Smooth muscle cell (in vitro differentiated cells): ENCODE data around the gene NRG2. TPM values are rescaled to one million over a fixed set of nuclear protein-coding genes. Genes with fewer than 3 reads are reported as not detected.

Experiments used
- DNase-seq: peaks from one replicate; lab custom pipeline; 2025; ENCODE audit not compliant: unreplicated experiment; lab: John Stamatoyannopoulos, UW
- H2AFZ ChIP-seq: fragments of 200-600 bp; sonication (generic); 2 replicates; pipeline ENCODE4 v1.6.0; 2016; ENCODE audit warnings: antibody characterized with exemption, low read depth, mild to moderate bottlenecking
- H3F3A ChIP-seq: fragments of 200-600 bp; sonication (generic); 2 replicates; pipeline ENCODE4 v1.6.0; 2017; ENCODE audit warnings: antibody characterized with exemption, low read depth
- H3K27ac ChIP-seq: fragments of 200-600 bp; sonication (generic); 2 replicates; pipeline ENCODE4 v1.5.1; 2016; ENCODE audit warnings: low read depth, mild to moderate bottlenecking
- H3K27me3 ChIP-seq: fragments of 200-600 bp; sonication (generic); 2 replicates; pipeline ENCODE4 v1.6.1; 2016; ENCODE audit warnings: low read depth, mild to moderate bottlenecking
- H3K36me3 ChIP-seq: fragments of 200-600 bp; sonication (generic); 2 replicates; pipeline ENCODE4 v1.5.1; 2016; ENCODE audit warnings: low read depth
- H3K4me1 ChIP-seq: fragments of 200-600 bp; sonication (generic); 2 replicates; pipeline ENCODE4 v1.5.1; 2016; ENCODE audit warnings: low read depth
- H3K4me2 ChIP-seq: fragments of 200-600 bp; sonication (generic); 2 replicates; pipeline ENCODE4 v1.6.0; 2016; ENCODE audit warnings: mild to moderate bottlenecking
- H3K4me3 ChIP-seq: fragments of 200-600 bp; sonication (generic); 2 replicates; pipeline ENCODE4 v1.5.1; 2016; ENCODE audit warnings: mild to moderate bottlenecking
- H3K79me2 ChIP-seq: fragments of 200-600 bp; sonication (generic); 2 replicates; pipeline ENCODE4 v1.6.0; 2016; ENCODE audit warnings: low read depth, mild to moderate bottlenecking
- H3K9ac ChIP-seq: fragments of 200-600 bp; sonication (generic); 2 replicates; pipeline ENCODE4 v1.6.0; 2016; ENCODE audit warnings: low read depth
- H3K9me3 ChIP-seq: fragments of 200-600 bp; sonication (generic); replicated peaks from 2 replicates; pipeline ENCODE4 v1.5.1; 2016; ENCODE audit warnings: low read depth
- H4K20me1 ChIP-seq: fragments of 200-600 bp; sonication (generic); 2 replicates; pipeline ENCODE4 v1.6.0; 2016; ENCODE audit warnings: low read depth
- CTCF ChIP-seq: fragments of 200-600 bp; sonication (generic); IDR thresholded peaks from 2 replicates; pipeline ENCODE4 v1.5.1; 2017; ENCODE audit warnings: borderline replicate concordance, mild to moderate bottlenecking, antibody characterized with exemption; ENCODE audit not compliant: insufficient read depth, poor library complexity, severe bottlenecking
- WGBS: methylation state at CpG from one replicate; pipeline ENCODE4 v1.1.7; 2016; ENCODE audit warnings: low lambda C conversion rate; 5-methylcytosine and 5-hydroxymethylcytosine counted together
- polyA plus RNA-seq: library from polyadenylated mRNA; unstranded; fragments of >200 nt; fragmentation: Nextera tagmentation; extraction: Ambion mirVana; gene quantifications from 2 replicates; pipeline ENCODE4 v1.2.1, GENCODE V29; 2016
- total RNA-seq: library from RNA; depleted of rRNA; stranded (reverse); fragments of >200 nt; gene quantifications from 2 replicates; pipeline ENCODE4 v1.2.3, GENCODE V29; 2014

Gene NRG2
- total and polyA plus RNA-seq, 2 experiments from 2014 or later: 0.09 to 0.25 TPM

- no peaks in the 10 kb centered on the region for H3K4me1 ChIP-seq
- no peak overlapping the region for H3K27ac ChIP-seq
- no peak for TF ChIP-seq CTCF
- H4K20me1 ChIP-seq: no peaks in the 10 kb centered on the region
- WGBS: 94% methylated on average over 7 of the region's 7 CpGs
- H3K9me3 ChIP-seq: no peaks in the 10 kb centered on the region
- H3K36me3 ChIP-seq: no peaks in the 10 kb centered on the region
- no peak for DNase-seq
- no peak overlapping the region for H2AFZ ChIP-seq
- H3K9ac ChIP-seq: no peak overlapping the region
- H3K4me3 ChIP-seq: no peak overlapping the region
- H3K4me2 ChIP-seq: no peak overlapping the region
- H3K79me2 ChIP-seq: no peaks in the 10 kb centered on the region
- H3K27me3 ChIP-seq: peaks cover 48% of the 10 kb centered on the region
- no peaks in the 10 kb centered on the region for H3F3A ChIP-seq
These were observed 200.8 kb downstream of the NRG2 start for GRCh38 chr5:139842321-139842720.

GRCh38 chr5:139841549-139841948 lies 201.6 kb downstream of the NRG2 start:
- H3K9me3 ChIP-seq: no peaks in the 10 kb centered on the region
- H4K20me1 ChIP-seq: no peaks in the 10 kb centered on the region
- no peak for DNase-seq
- TF ChIP-seq CTCF: peak; percentile 6
- no peak overlapping the region for H3K4me2 ChIP-seq
- no peaks in the 10 kb centered on the region for H3K36me3 ChIP-seq
- H3K79me2 ChIP-seq: no peaks in the 10 kb centered on the region
- no peak overlapping the region for H3K4me3 ChIP-seq
- no peak overlapping the region for H3K27ac ChIP-seq
- peaks cover 40% of the 10 kb centered on the region for H3K27me3 ChIP-seq
- no peak overlapping the region for H3K9ac ChIP-seq
- no peak overlapping the region for H2AFZ ChIP-seq
- 80% methylated on average over 4 of the region's 4 CpGs for WGBS
- no peaks in the 10 kb centered on the region for H3F3A ChIP-seq
- H3K4me1 ChIP-seq: no peaks in the 10 kb centered on the region

- no peaks in the 10 kb centered on the region for H4K20me1 ChIP-seq
- H3K9ac ChIP-seq: no peak overlapping the region
These were observed 203.2 kb downstream of the NRG2 start for GRCh38 chr5:139839918-139840317.

More at GRCh38 chr5:139839918-139840317, 203.2 kb downstream of the NRG2 start:
- WGBS: 87% methylated on average over 8 of the region's 8 CpGs
- Histone ChIP-seq H3K79me2 (no peaks in the 10 kb centered on the region), H3K9me3 (no peaks in the 10 kb centered on the region), H3K27me3 (peaks cover 24% of the 10 kb centered on the region), H3K4me2 (no peak overlapping the region), H2AFZ (no peak overlapping the region), H3F3A (no peaks in the 10 kb centered on the region), H3K27ac (no peak overlapping the region), H3K4me3 (no peak overlapping the region), H3K36me3 (no peaks in the 10 kb centered on the region), H3K4me1 (no peaks in the 10 kb centered on the region)
- no peak for TF ChIP-seq CTCF
- DNase-seq: no peak
